ENCODE data around the gene NR5A1. TPM values are rescaled to one million over a fixed set of nuclear protein-coding genes. Genes with fewer than 3 reads are reported as not detected.
A peak's percentile ranks its signal among the peaks of the same experiment; 100 is the strongest.

Gene NR5A1
- total RNA-seq = not detected

DNA sequence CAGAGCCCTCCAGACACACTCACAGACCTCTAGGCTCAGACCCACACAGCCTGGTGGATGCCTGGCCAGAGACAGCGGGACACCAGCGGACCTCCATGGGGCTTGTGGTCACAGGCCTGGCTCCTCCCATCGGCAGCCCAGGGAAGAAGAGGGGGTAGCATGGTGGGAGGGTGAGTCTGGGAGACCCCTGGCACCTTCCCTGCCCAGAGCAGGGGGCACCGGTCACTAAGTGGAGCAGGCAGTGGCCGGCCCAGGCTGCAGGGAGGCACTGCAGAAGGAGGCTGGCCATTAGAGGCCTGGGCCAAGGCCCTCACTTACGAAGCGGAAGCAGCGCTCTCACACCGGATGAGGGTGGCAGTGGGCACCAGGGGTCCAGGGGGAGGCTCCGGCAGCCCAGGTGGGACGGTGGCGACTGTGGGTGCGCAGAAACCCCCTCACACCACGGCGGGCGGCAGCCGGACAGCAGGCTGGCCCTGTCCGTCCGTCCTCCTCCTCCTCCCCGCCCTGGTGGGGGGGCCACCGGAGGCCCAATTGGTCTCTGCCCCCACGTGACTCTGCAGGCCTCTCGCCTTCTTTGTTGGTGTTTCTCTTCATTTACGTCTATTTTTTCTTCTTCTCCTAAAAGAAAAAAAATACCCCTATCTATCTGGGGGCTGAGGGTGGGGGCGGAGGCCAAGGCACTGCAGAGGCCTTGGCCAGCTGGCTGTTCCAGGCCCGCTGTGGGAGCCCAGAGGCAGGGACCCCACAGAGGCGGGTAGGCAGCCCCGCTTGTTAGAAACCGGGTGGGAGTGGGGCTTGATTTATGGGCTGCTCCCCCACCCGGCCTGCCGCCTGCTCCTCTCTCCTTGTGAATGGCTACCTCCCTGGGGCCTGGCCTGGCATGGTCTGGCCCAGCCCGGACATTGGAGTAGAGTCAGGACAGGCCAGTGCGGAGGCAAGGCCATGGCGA is at the start of gene NR5A1:
Gene NR5A1, minus strand, starts transcription at position 469 of the 949 bp plus-strand sequence. CDS start 4,004 bp downstream, outside the sequence.
- Mint-ChIP-seq H3K27me3 (peaks cover 23% of the 10 kb centered on the region), H3K9me3 (no peaks in the 10 kb centered on the region), H3K4me1 (peaks cover 5% of the 10 kb centered on the region), H3K4me3 (no peak within 1 kb of the TSS), H3K27ac (no peak within 1 kb of the TSS), H3K36me3 (ENCODE audit: low read depth) (peaks cover 5% of the 10 kb centered on the region)
- no peak for ATAC-seq (replicated peaks)

GRCh38 chr9:124555043-124555442 is 47.8 kb upstream of the NR5A1 start:
- no peaks in the 10 kb centered on the region for H3K4me1 Mint-ChIP-seq
- peaks cover 14% of the 10 kb centered on the region for H3K27me3 Mint-ChIP-seq
- no peaks in the 10 kb centered on the region for H3K9me3 Mint-ChIP-seq
- no peak overlapping the region for H3K4me3 Mint-ChIP-seq
- no peak overlapping the region for H3K27ac Mint-ChIP-seq
- H3K36me3 Mint-ChIP-seq (ENCODE audit: low read depth) = no peaks in the 10 kb centered on the region
- ATAC-seq (replicated peaks) = no peak

- Mint-ChIP-seq H3K4me3 (no peak overlapping the region), H3K27ac (no peak overlapping the region), H3K36me3 (ENCODE audit: low read depth) (no peaks in the 10 kb centered on the region), H3K9me3 (no peaks in the 10 kb centered on the region), H3K4me1 (no peaks in the 10 kb centered on the region), H3K27me3 (peaks cover 11% of the 10 kb centered on the region)
- ATAC-seq (replicated peaks) = no peak
These were observed 46.5 kb upstream of the NR5A1 start for GRCh38 chr9:124553738-124554137.

- Mint-ChIP-seq H3K36me3 (ENCODE audit: low read depth) (no peaks in the 10 kb centered on the region), H3K4me1 (no peaks in the 10 kb centered on the region), H3K27me3 (peaks cover 14% of the 10 kb centered on the region), H3K27ac (no peak overlapping the region), H3K4me3 (no peak overlapping the region), H3K9me3 (no peaks in the 10 kb centered on the region)
- no peak for ATAC-seq (replicated peaks)
These were observed 45.0 kb upstream of the NR5A1 start for GRCh38 chr9:124552273-124552605.

GRCh38 chr9:124551472-124552272 is 44.5 kb upstream of the NR5A1 start:
- H3K27me3 Mint-ChIP-seq = peaks cover 15% of the 10 kb centered on the region
- no peaks in the 10 kb centered on the region for H3K4me1 Mint-ChIP-seq
- ATAC-seq (replicated peaks) = peak; percentile 88
- no peak overlapping the region for H3K27ac Mint-ChIP-seq
- no peak overlapping the region for H3K4me3 Mint-ChIP-seq
- H3K36me3 Mint-ChIP-seq (ENCODE audit: low read depth) = no peaks in the 10 kb centered on the region
- no peaks in the 10 kb centered on the region for H3K9me3 Mint-ChIP-seq

DNA sequence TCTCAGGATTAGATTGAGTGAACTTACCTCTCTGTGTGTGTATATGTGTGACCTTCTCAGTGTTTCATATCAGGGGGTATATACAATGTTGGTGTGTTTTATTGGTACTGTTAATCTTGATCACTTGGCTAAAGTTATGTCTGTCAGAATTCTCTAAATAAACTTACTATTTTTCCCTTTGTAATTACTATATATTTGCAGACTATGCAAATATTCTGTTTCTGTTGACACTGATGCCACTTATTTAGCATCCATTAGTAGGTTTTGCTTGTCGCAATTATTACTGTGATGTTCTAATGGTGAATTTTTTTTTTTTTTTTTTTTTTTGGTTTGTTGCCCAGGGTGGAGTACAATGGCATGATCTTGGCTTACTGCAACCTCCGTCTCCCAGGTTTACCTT is 42.9 kb upstream of the NR5A1 start:
- H3K4me3 Mint-ChIP-seq = no peak overlapping the region

DNA sequence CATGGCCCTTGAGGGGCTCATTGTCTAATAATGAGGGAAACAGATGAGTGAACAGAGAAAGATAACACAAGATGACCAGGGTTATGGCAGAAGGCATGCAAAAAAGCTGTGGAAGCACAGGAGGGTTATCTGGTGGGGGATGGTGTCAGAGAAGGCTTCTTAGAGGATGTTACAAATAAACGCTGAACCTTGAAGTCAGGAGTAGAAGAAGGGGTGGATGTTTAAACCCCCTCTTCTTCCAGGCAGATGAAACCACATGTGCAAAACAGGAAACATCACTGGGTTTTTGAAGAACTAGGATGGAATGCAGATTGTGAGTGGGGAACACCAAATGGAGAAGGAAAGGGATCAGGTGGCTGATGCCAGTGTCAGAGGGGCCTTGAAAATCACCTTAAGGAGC is 41.8 kb upstream of the NR5A1 start:
- H3K27me3 Mint-ChIP-seq = peaks cover 11% of the 10 kb centered on the region
- no peaks in the 10 kb centered on the region for H3K36me3 Mint-ChIP-seq (ENCODE audit: low read depth)
- H3K27ac Mint-ChIP-seq = no peak overlapping the region
- no peaks in the 10 kb centered on the region for H3K9me3 Mint-ChIP-seq
- no peaks in the 10 kb centered on the region for H3K4me1 Mint-ChIP-seq
- no peak for ATAC-seq (replicated peaks)
- H3K4me3 Mint-ChIP-seq = no peak overlapping the region

More for the DNA sequence above, 42.9 kb upstream of the NR5A1 start:
- Mint-ChIP-seq H3K9me3 (no peaks in the 10 kb centered on the region), H3K27me3 (peaks cover 12% of the 10 kb centered on the region), H3K27ac (no peak overlapping the region), H3K4me1 (no peaks in the 10 kb centered on the region), H3K36me3 (ENCODE audit: low read depth) (no peaks in the 10 kb centered on the region)
- ATAC-seq (replicated peaks) = no peak

GRCh38 chr9:124544535-124544934 is 37.3 kb upstream of the NR5A1 start:
- H3K27ac Mint-ChIP-seq = no peak overlapping the region
- ATAC-seq (replicated peaks) = no peak
- H3K9me3 Mint-ChIP-seq = no peaks in the 10 kb centered on the region

GRCh38 chr9:124541824-124542223 is 34.6 kb upstream of the NR5A1 start:
- no peaks in the 10 kb centered on the region for H3K36me3 Mint-ChIP-seq (ENCODE audit: low read depth)
- no peaks in the 10 kb centered on the region for H3K9me3 Mint-ChIP-seq
- no peak overlapping the region for H3K27ac Mint-ChIP-seq
- H3K27me3 Mint-ChIP-seq = peaks cover 26% of the 10 kb centered on the region
- no peak overlapping the region for H3K4me3 Mint-ChIP-seq
- H3K4me1 Mint-ChIP-seq = no peaks in the 10 kb centered on the region
- ATAC-seq (replicated peaks) = no peak

More at GRCh38 chr9:124544535-124544934, 37.3 kb upstream of the NR5A1 start:
- peaks cover 32% of the 10 kb centered on the region for H3K27me3 Mint-ChIP-seq
- no peak overlapping the region for H3K4me3 Mint-ChIP-seq
- no peaks in the 10 kb centered on the region for H3K4me1 Mint-ChIP-seq
- H3K36me3 Mint-ChIP-seq (ENCODE audit: low read depth) = no peaks in the 10 kb centered on the region

DNA sequence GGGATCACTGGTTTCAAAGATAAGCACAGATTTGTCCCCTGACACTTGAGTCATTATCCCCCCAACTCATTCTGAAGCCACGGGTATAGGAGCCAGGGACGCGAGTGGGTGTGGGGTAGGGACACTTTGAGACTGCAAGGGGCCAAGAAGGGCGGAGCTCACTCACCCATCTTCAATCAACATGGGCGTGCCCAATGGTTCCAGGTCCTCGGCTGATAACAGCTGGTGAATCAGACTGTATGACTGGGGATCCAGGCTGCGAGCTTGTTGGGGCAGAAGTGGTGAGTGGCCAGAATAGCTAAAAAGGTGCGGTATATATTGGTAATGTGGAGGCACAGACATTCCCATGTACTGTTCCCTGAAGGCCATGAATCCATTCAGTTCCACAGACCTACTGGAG is 30.7 kb upstream of the NR5A1 start:
- no peaks in the 10 kb centered on the region for H3K4me1 Mint-ChIP-seq
- H3K27me3 Mint-ChIP-seq = peaks cover 17% of the 10 kb centered on the region
- ATAC-seq (replicated peaks) = no peak
- H3K9me3 Mint-ChIP-seq = no peaks in the 10 kb centered on the region
- no peak overlapping the region for H3K4me3 Mint-ChIP-seq
- H3K36me3 Mint-ChIP-seq (ENCODE audit: low read depth) = no peaks in the 10 kb centered on the region
- H3K27ac Mint-ChIP-seq = no peak overlapping the region

- Mint-ChIP-seq H3K27me3 (peaks cover 5% of the 10 kb centered on the region), H3K4me3 (no peak overlapping the region), H3K36me3 (ENCODE audit: low read depth) (no peaks in the 10 kb centered on the region), H3K9me3 (no peaks in the 10 kb centered on the region), H3K27ac (no peak overlapping the region), H3K4me1 (no peaks in the 10 kb centered on the region)
- no peak for ATAC-seq (replicated peaks)
These were observed 28.6 kb upstream of the NR5A1 start for GRCh38 chr9:124535846-124536245.

GRCh38 chr9:124532897-124533296 is 25.7 kb upstream of the NR5A1 start:
- no peak for ATAC-seq (replicated peaks)
- no peaks in the 10 kb centered on the region for H3K4me1 Mint-ChIP-seq
- H3K27ac Mint-ChIP-seq = no peak overlapping the region
- no peak overlapping the region for H3K4me3 Mint-ChIP-seq
- H3K27me3 Mint-ChIP-seq = no peaks in the 10 kb centered on the region
- no peaks in the 10 kb centered on the region for H3K9me3 Mint-ChIP-seq
- no peaks in the 10 kb centered on the region for H3K36me3 Mint-ChIP-seq (ENCODE audit: low read depth)

GRCh38 chr9:124531115-124531514 is 23.9 kb upstream of the NR5A1 start:
- Mint-ChIP-seq H3K36me3 (ENCODE audit: low read depth) (no peaks in the 10 kb centered on the region), H3K4me1 (no peaks in the 10 kb centered on the region), H3K27me3 (no peaks in the 10 kb centered on the region), H3K4me3 (no peak overlapping the region), H3K9me3 (no peaks in the 10 kb centered on the region), H3K27ac (no peak overlapping the region)
- no peak for ATAC-seq (replicated peaks)

GRCh38 chr9:124530246-124530645 is 23.0 kb upstream of the NR5A1 start:
- H3K9me3 Mint-ChIP-seq = no peaks in the 10 kb centered on the region
- no peaks in the 10 kb centered on the region for H3K4me1 Mint-ChIP-seq
- H3K27me3 Mint-ChIP-seq = no peaks in the 10 kb centered on the region
- ATAC-seq (replicated peaks) = no peak
- H3K4me3 Mint-ChIP-seq = no peak overlapping the region
- H3K27ac Mint-ChIP-seq = no peak overlapping the region
- H3K36me3 Mint-ChIP-seq (ENCODE audit: low read depth) = no peaks in the 10 kb centered on the region

DNA sequence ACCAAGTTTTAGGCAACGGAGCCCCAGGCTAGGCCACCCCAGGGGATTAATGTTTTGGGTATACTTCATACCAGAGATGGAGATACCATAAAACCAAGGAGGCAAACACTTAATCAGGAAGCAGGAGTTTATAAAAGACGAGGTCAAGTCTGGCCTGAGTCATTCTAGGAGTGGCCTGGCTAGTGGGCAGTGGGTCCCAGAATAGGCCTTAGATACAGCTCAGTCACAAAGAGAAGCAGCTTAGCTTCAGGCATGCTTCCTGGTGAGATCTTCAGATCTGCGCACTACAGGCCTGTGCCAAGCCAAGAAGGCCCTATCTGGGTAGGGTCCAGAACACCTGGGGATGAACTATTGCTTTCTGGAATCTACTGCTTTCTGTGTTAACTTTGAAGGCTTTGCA is 20.6 kb upstream of the NR5A1 start:
- Mint-ChIP-seq H3K4me3 (no peak overlapping the region), H3K4me1 (no peaks in the 10 kb centered on the region), H3K27me3 (peaks cover 5% of the 10 kb centered on the region), H3K27ac (no peak overlapping the region), H3K36me3 (ENCODE audit: low read depth) (no peaks in the 10 kb centered on the region), H3K9me3 (no peaks in the 10 kb centered on the region)
- ATAC-seq (replicated peaks) = no peak

Data from activated T-helper 17 cell treated with anti-CD3 and anti-CD28 coated beads, Interleukin-2, amount 50 U/mL, for 72 hours (primary cell).